Muscle of back (tissue), 11 donors: ENCODE measurements around the gene RRP7A. TPM values are rescaled to one million over a fixed set of nuclear protein-coding genes. Genes with fewer than 3 reads are reported as not detected.
"Not testable (repeated sequence)": the region's sequence is repeated elsewhere in the genome, so short reads cannot be mapped to it uniquely, and the experiment has no call there.

Experiments used
- DNase-seq, 3 donors: peaks; one replicate each; pipeline versions ENCODE4 v3.0.0 to v3.0.0-alpha.2; 2013
- polyA plus RNA-seq, 10 donors: library from polyadenylated mRNA; unstranded; fragments of 120-200 nt; gene quantifications; one replicate each; pipeline ENCODE4 v1.2.1, GENCODE V29; 2013; ENCODE audit not compliant: insufficient read length in 10 of 10

The RRP7A gene
- polyA plus RNA-seq, 10 donors = 15.3 to 30.3 (median 19.7) TPM

DNA sequence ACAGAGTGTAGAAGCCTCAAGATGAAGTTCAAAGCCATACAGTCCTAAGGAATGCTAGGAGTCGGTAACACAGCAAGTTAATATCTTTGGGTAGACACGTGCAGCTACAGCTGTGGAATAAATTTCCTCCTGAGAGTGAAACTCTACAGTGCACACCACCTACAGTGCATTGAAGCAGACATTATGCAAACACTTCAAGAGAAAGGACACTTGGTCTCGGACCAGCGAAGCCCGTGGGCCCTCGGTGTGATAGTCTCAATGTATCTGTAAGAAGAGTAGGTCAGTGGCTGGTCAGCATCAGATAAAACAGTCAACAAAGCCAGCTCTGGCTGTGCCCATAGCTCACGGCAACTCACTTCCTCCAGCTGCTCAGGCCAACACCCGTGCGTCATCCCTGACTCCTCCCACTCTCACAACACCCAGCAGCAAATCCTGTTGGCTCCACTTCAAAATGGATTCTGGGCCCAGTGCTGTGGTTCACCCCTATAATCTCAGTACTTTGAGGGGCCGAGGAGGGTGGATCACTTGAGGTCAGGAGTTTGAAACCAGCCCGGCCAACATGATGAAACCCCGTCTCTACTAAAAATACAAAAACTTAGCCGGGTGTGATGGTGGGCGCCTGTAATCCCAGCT lies 17.7 kb upstream of the RRP7A start:
- not testable (repeated sequence) for DNase-seq

DNA sequence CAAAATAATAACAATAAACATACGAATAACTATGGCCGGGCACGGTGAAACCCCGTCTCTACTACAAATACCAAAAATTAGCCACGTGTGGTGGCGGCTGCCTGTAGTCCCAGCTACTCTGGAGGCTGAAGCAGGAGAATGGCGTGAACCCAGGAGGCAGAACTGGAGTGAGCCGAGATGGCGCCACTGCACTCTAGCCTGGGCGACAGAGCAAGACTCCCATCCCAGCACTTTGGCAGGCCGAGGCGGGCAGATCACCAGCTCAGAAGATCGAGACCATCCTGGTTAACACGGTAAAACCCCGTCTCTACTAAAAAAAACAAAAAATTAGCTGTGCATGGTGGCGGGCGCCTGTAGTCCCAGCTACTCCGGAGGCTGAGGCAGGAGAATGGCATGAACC lies 17.0 kb upstream of the RRP7A start:
- not testable (repeated sequence) for DNase-seq

DNA sequence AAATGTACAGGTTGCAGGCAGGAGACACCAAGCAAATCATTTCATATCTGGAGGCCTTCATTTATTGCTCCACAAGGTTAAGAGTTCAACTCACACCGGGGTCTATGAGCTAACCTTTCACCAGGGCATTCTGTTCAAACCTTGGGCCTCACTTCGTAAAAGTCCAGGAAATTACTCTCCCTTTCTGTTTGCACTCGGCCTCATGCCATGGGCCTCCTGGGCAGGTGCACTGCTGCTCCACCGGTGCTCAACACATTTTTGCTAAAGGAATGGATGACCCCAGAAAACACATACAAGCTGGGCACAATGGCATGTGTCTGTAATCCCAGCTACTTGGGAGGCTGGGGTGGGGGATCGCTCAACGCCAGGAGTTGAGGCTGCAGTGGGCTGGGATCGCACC lies 16.6 kb upstream of the RRP7A start:
- no peak for DNase-seq

DNA sequence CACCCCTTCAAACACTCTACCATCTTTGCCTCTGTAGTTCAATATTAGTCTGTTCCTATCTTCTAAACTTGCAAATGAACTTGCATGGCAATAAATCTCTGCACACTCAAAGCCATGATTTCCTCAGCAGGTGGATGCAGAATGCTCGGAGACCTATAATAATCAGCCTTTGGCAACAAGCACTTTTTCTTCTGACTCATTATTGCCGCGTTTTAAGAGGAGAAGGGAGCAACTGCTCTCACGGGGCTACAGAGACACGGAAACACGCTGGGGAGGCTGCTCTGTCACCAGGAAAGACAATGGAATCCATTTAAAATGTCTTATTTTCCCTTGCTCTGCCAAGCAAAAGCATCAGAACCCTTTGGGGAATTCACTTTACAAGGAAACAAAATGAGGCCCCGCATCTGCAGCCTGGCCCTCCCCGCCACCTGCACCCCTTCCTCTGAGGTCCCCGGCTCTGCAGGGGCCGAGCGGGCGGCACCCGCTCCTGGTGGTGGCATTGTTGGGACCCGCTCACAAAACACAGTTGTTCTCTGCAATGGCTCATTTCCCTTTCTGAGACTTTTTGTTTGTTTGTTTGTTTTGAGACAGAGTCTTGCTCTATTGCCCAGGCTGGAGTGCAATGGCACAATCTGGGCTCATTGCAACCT lies 15.6 kb upstream of the RRP7A start:
- not testable (repeated sequence) for DNase-seq

DNA sequence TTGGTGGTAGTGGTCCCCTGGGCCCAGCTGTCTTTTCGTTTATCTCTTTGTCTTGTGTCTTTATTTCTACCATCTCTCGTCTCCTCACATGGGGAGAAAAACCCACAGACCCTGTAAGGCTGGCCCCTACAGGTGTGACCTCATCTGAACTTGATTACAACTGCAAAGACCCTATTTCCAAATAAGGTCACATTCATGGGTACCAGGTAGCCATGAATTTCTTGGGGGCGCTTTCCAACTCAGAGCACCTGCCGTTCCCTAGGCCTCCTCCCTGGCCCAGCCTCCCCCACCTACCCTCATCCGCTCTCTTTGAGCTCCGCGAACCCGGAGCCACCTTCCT lies 14.0 kb upstream of the RRP7A start:
- no peak for DNase-seq

DNA sequence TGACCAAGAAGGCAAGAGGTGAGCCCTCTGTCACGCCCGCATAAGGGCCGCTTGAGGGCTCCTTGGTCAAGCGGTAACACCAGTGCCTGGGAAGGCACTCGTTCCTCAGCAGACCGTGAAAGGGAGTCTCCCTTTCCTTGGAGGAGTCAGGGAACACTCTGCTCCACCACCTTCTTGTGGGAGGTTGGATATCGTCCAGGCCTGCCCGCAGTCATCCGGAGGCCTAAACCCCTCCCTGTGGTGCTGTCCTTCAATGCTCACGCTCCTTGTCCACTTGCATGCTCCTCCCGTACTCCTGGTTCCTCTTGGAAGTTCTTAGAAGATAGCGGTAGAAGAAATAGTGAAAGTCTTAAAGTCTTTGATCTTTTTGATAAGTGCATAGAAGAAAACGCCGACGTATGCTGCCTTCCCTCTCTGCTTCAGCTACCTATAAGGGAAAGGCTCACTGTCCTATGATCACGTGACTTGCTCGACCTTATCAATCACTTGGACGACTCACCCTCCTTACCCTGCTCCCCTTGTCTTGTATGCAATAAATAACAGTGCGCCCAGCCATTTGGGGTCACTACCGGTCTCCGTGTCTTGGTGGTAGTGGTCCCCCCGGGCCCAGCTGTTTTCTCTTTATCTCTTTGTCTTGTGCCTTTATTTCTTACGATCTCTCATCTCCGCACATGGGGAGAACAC lies 11.9 kb upstream of the RRP7A start:
- DNase-seq = not testable (repeated sequence)

DNA sequence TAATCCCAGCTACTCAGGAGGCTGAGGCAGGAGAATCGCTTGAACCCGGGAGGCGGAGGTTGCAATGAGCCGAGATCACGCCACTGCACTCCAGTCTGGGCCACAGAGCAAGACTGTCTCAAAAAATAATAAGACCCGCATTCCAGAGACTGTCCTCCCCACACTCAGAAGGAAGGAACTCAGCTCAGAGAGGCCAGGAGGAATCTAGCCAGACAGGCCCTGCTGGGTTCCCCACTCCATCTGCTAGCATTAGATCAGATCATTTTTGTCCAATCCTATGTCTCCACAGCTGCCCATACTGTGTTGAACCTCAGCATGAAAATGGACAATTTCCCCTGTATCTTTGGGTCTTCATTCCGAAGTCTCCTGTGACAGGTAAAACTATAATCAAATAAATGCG lies 9.8 kb upstream of the RRP7A start:
- not testable (repeated sequence) for DNase-seq

DNA sequence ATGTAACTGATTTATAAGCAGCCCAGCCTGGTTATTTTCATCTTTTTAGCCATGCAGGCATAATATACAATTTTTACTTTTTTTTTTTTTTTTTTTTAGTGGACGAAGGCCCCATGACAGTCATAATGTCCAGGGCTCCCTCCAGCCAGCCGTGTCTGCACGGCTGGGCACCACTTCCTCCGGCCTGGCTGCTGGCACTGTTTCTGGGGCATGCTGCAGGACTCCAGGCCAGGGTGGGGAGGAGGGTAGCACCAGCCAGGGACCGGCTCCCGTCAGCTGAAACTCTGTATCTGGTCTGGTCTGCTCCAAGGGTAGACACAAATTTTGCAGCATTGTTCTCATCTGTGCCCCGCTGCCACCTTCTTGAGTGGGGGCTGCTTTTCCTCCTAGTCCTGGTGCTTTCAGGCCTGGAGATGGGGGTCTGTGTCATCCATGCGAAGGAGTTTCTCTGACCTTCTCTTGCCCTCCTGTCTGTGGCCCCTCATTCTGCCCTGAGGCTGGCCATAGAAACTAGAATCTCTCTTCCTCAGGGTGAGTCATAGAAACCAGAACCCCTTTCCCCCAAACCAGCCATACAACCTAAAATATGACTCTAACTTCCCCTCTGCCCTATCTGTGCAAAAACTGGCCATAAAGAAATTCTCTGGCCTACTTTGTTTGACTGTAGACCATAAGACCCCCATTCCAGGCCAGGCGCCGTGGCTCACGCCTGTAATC lies 9.2 kb upstream of the RRP7A start:
- DNase-seq = no peak

DNA sequence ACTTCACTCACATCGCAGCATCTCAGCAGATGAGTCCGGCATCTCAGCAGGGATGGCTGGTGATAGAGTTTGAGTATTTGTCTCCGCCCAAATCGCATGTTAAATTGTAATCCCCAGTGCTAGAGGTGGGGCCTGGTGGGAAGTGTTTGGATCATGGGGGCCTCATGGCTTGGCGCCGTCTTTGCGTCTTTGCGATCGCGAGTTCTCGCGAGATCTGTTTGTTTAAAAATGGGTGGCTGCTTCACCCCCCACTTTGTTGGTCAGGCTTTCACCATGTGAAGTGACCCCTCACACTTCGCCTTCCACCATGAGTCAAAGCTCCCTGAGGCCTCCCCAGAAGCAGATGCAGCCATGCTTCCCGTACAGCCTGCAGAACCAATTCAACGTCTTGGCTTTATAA lies 3.0 kb upstream of the RRP7A start:
- no peak for DNase-seq

DNA sequence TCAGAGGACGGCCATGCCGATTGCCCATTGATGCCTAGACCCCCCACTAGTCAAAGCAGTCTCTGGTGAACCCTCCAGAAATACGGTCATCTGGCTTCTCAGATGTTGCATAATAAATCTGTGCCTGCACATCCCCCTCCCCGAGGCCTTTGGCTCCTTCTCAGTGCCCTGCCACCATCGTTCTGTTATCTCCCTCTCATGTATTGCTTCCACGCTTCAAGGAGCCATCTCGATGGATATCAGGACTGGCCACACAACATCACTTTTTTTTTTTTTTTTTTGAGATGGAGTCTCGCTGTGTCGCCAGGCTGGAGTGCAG lies 1.6 kb upstream of the RRP7A start:
- DNase-seq = no peak

DNA sequence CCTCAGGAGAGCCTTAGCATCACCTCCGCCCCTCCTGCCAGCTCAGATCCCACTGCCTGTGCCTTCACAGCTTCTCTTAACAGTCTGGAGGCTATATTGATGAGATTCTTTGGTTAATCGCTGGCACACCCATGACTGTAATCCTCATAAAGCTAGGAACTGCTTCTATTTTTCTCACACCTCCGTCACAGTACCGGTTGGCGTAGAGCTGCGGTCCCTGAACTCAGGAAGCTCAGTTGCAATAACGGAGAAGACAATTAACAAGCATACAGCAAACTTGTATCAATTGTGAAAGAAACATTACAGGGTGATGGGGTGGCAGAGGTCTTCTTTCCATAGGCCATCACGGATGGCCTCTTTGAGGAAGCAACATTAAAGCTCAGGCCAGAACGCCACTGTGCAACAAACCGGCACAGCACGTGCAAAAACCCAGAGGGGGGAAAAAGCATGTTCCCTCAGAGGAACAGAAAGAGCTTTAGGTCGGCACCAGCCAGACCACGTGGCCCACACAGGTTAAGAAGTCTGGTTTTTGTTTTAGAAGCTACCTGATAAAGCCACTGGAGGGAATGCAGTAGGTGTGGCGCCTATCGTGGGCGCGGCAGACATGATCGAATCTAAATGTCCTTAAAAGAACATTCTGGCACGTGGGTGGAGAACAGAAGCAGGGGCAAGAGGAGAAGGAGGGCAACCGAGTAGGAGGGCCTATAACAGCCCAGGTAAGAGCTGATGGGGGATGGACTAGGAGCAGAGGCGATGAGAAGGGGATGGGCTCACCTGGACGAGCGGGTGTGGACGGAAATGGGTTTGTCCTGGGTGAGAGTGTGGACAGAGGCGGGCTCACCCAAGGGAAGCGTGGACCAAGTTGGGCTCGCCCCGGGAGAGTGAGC lies 715 bp downstream of the RRP7A start:
- DNase-seq = not testable (repeated sequence)

DNA sequence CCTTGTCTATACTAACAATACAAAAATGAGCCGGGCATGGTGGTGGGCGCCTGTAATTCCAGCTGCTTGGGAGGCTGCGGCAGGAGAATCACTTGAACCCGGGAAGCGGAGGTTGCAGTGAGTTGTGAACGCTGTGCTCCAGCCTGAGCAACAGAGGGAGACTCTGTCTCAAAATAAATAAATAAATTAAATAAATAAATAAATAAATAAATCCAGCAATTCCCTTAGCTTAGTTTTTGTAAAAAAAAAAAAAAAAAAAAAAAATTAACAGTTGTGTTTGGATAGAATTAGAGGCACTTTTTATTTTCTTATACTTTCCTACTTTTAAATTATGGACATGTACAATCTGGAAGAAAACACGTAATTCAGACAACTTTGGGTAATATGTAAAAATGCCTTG lies 2.5 kb downstream of the RRP7A start:
- DNase-seq = not testable (repeated sequence)

DNA sequence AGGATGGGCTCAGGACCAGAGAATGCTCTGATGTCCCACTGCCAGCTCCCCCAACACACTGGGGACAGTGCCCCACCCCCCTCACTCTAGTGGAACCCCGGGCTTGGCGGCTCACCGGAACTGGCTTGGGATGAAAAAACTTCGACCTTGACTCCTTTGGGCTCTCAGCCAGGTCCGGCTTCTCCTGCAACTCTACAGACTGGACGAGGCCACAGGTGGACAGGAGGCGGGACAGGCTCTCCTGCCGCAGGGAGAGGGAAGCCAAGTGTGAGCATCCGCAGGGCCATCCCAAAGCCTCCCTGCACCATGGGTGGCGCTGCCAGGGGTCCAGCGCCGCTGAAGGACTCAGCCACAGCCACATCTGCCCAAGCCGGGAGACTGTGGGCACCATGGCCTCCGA lies 3.7 kb downstream of the RRP7A start:
- DNase-seq = no peak

DNA sequence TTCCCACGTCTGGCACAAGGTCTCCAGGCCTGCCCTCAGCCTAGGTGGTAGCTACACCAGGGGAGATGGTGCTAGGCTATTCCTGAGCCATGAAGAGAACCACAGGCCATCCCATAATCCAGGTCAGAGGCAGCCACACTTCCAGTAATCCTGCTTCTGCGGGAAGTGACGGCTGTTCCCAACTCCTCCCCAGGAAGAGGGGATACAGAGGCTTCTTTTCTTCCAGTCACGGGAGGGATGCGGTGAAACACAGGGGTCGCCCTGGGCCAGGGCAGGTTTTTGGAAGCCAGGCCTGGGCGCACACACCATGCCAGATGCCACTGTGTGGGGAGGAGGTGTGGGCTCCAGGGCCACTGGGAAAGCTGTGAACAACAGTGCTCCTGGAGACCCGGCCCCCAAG lies 4.3 kb downstream of the RRP7A start:
- DNase-seq = not testable (repeated sequence)

DNA sequence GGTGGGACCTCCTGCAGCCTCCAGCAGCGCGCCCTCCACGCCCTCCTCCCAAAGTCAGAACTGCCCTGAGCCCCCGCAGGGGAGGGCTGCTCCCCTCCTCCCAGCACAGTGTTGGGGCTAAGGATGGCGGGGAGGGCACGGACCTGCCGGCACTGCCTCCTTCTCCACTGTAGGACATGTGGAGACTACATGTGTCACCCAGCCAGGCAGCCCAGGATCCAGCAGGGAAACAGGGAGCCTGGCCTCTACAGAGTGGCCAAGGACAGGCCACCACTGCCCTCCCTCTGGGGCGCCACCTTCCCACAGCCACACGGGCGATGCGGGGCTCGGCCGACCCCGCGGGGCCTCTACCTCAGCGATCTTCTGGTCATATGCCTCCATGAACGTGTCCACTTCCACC lies 5.3 kb downstream of the RRP7A start:
- DNase-seq = not testable (repeated sequence)

DNA sequence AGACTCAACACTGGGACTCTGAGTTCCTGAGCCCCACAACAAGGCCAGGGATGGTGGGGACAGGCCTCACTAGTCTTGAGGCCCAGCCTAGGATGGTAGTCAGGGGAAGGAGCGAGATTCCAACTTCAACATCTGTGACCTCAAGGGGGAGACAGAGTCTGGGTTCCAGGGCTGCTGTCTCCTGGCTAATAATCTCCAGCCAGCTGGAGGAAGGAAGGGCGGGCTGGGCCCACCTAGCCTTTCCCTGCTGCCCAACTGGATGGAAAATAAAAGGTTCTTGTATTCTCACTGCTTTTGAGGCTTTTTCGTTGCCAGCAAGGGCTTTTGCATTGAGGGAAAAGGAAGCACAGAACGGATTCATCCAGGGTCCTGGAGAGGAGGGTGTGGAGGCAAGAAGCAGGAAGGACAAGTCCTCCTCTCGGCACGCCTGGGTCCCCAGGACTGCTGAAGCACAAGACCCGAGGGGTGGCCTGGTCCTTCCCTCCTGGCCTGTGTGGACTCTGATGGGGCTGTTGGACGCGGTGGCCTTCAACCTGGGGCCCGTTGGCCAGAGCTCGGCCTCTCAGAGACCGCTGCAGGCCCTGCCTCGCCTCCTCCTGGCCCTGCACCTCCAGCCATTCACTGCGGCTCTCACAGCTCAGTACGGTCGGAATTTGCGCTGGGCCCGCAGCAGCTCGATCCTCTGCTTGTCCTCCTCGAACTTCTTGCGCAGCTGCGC lies 7.2 kb downstream of the RRP7A start:
- peak in 2 of 3 donors; percentile 68 to 77 for DNase-seq

DNA sequence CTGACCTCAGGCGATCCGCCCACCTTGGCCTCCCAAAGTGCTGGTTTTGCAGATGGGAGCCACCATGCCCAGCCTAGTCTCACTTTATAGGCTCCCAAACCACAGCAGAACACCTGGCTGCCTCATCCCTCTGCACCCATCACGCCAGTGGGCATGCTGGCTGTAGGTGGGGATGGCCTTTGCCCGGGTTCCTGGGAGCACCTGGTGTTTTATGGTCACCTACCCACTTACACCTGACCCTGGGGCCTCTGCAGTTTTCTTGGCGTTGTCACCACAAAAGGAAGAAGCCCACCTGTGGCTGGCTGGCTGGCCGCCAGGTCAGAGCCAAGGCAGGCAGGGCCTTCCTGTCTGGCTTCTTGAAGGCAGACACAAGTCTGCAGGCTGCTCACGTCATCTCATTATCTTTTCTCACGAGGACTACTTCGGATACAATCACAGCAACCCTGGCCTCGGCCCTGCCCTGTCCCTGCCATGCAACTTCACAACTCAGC lies 8.2 kb downstream of the RRP7A start:
- DNase-seq = no peak

DNA sequence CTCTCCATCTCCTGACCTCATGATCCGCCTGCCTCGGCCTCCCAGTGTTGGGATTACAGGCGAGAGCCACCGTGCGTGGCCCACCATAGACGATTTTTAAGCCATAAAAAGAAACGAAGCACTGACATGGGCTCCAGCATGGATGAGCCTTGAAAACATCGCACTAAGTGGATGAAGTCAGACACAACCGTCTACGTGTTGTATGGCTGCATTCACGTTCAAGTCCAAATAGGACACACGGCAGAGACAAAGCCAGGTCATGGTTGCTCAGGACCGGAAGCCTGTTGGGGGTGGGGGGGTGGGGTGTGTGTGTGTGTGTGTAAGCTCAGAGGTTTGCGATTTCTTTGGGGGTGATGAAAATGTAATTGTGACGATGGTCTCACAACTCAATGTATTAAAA lies 10.0 kb downstream of the RRP7A start:
- DNase-seq = no peak

DNA sequence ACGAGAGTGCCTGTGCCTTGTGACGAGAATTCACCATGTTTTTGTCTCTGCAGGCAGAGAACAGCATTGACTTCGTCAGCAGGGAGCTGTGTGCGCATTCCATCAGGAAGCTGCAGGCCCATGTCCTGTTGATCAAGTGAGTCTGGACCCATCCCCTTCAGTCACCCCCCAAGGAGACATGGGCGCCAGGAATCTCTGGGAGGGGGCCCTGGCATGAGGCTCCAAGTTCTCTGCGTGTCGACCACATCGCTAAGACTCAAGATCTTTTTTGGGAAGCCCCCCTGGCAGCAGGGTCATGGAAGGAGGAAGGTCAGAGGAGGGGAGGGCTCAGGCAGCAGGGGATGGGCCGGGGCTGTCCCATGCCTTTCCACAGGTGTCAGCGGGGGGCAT lies 10.6 kb downstream of the RRP7A start:
- not testable (repeated sequence) for DNase-seq

DNA sequence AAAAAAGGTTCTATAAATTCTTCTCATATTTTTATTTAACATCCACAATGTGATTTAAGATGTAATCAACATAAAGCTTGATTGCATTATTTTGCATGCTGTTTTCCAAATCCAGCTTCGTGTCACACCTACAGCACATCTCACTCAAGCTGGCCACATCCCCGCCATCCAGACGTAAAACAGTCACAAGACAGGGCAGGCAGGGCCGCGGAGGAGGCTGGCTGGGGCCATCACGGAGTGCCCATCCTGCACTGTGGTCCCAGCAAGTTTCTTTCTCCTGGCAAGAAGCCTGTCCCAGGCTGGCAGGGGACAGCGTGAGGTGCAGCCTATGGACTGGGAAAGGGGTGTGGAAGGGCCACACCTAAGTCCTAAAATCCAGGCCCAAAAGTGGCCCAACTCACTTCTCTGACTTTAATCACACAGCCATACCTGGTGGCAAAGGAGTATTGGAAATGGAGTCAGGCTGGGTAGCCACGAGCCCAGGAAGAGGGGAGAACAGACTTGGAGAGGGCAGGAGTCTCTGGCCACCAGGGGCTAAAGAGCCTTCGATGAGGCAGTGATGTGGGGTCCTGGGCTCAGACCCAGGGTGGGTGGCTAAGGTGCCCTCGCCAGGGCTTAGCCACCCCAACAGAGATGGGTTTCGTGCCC lies 11.1 kb downstream of the RRP7A start:
- not testable (repeated sequence) for DNase-seq

DNA sequence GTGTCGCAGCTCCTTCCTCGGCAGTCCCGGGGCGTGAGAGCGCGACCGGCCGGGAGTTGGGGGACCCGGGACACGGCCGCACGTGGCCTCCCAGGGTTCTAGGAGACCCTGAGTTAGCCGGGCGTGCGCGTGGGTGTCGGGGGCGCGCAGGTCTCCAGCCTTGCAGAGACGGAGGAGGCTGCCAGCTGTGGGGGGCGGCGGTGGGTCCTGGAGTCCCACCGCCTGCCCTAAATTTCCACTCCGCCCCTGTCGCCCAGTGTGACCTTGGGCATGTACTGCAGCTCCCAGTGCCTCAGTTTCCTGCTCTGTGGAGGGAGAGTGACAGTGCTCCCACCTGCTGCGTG lies 18.8 kb downstream of the RRP7A start:
- no peak for DNase-seq
